GM21723 (cell line): ENCODE measurements around the gene C1orf35.
A peak's percentile ranks its signal among the peaks of the same experiment; 100 is the strongest.

Experiments used
- ATAC-seq: cut with Tn5 transposase; IDR thresholded peaks from one replicate; pipeline ENCODE4 v1.9.1; 2021; ENCODE audit warnings: mild to moderate bottlenecking, moderate library complexity; ENCODE audit not compliant: unreplicated experiment

C1orf35 gene

GRCh38 chr1:228095161-228095560, 8.0 kb downstream of the C1orf35 start:
- ATAC-seq, result no peak

GRCh38 chr1:228094432-228095016, 8.6 kb downstream of the C1orf35 start:
- no peak for ATAC-seq

- ATAC-seq, result no peak
Observed at GRCh38 chr1:228093050-228093906, 9.8 kb downstream of the C1orf35 start.

GRCh38 chr1:228092342-228093049, 10.6 kb downstream of the C1orf35 start:
- ATAC-seq, result no peak

GRCh38 chr1:228091084-228091483, 12.0 kb downstream of the C1orf35 start:
- ATAC-seq, result no peak

- no peak for ATAC-seq
Observed at GRCh38 chr1:228090613-228091081, 12.5 kb downstream of the C1orf35 start.

GRCh38 chr1:228089519-228090380, 13.4 kb downstream of the C1orf35 start:
- peak; percentile 48 for ATAC-seq

- ATAC-seq, result no peak
Observed at GRCh38 chr1:228088586-228089498, 14.3 kb downstream of the C1orf35 start.

GRCh38 chr1:228087771-228088251, 15.3 kb downstream of the C1orf35 start:
- ATAC-seq, result no peak

GRCh38 chr1:228085287-228085951, 17.7 kb downstream of the C1orf35 start:
- no peak for ATAC-seq

- ATAC-seq, result no peak
Observed at GRCh38 chr1:228084797-228085196, 18.3 kb downstream of the C1orf35 start.

- no peak for ATAC-seq
Observed at GRCh38 chr1:228084325-228084724, 18.8 kb downstream of the C1orf35 start.

GRCh38 chr1:228083871-228084278, 19.2 kb downstream of the C1orf35 start:
- ATAC-seq, result no peak

GRCh38 chr1:228082918-228083870, 19.9 kb downstream of the C1orf35 start:
- ATAC-seq, result peak; percentile 23

GRCh38 chr1:228082214-228082917, 20.8 kb downstream of the C1orf35 start, which contains the start of gene ARF1:
Gene ARF1, plus strand, starts transcription at chr1:228082708. Its CDS starts 14,407 bp downstream, at chr1:228097115.
- peak; percentile 71 for ATAC-seq

GRCh38 chr1:228081578-228082213, 21.4 kb downstream of the C1orf35 start:
- peak; percentile 25 for ATAC-seq

GRCh38 chr1:228081144-228081543, 22.0 kb downstream of the C1orf35 start:
- ATAC-seq, result no peak
